SK-N-MC (cell line): ENCODE measurements around the gene RAB11FIP3.

Experiments
- DNase-seq: peaks from one replicate; pipeline ENCODE4 v3.0.0-alpha.2; 2011; ENCODE audit warnings: low read depth, low spot score
- H3K27ac ChIP-seq: fragments of 200-600 bp; sonication (generic); 2 replicates; pipeline ENCODE4 v1.5.1; 2016; ENCODE audit warnings: mixed run types
- H3K36me3 ChIP-seq: fragments of 200-600 bp; sonication (generic); 2 replicates; pipeline ENCODE4 v1.6.1; 2017; ENCODE audit warnings: antibody characterized with exemption, low read length, mixed read lengths; ENCODE audit not compliant: insufficient read depth
- H3K4me3 ChIP-seq: fragments of 200-600 bp; sonication (generic); 2 replicates; pipeline ENCODE4 v1.5.1; 2016
- H3K9ac ChIP-seq: fragments of 200-600 bp; sonication (generic); 2 replicates; pipeline ENCODE4 v1.8.0; 2017; ENCODE audit warnings: mixed run types, mixed read lengths; ENCODE audit not compliant: insufficient read length
- H3K9me3 ChIP-seq: fragments of 200-600 bp; sonication (generic); 2 replicates; pipeline ENCODE4 v1.6.1; 2017; ENCODE audit warnings: low read depth, mild to moderate bottlenecking, antibody characterized with exemption, low read length, moderate library complexity, mixed read lengths
- EZH2 ChIP-seq: fragments of 200-600 bp; sonication (generic); IDR thresholded peaks from one replicate; pipeline ENCODE4 v1.6.1; 2017; ENCODE audit warnings: antibody characterized with exemption
- FOXP2 ChIP-seq: optimal IDR thresholded peaks from 2 replicates; pipeline ENCODE3; 2011; ENCODE audit warnings: mild to moderate bottlenecking, moderate library complexity; ENCODE audit not compliant: insufficient read depth; ENCODE audit errors: extremely low read length, control extremely low read depth
- POLR2AphosphoS5 ChIP-seq: IDR thresholded peaks from 2 replicates; pipeline ENCODE4 v1.6.1; 2012; ENCODE audit warnings: mild to moderate bottlenecking, low read depth, low read length, borderline replicate concordance

The RAB11FIP3 gene

DNA sequence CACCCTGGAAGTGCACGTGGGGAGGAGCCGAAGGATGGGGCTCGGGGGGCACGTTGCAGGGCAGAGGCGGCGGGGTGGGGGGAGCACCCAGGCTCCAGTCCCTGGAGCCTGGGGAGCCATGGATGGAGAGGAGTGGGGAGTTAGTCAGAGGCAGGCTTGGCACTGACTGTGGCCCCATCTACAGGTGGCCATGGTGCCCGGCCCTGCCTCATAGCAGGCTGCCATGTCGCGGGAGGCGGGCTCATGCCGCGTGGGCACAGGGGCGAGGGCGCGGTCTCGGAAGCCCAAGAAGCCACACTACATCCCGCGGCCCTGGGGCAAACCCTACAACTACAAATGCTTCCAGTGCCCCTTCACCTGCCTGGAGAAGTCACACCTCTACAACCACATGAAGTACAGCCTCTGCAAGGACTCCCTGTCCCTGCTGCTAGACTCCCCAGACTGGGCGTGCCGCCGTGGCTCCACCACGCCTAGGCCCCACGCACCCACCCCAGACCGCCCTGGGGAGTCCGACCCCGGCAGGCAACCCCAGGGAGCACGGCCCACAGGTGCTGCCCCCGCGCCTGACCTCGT is 137.7 kb downstream of the RAB11FIP3 start:
- Histone ChIP-seq H3K27ac (no peak overlapping the region), H3K9me3 (no peaks in the 10 kb centered on the region), H3K9ac (no peak overlapping the region), H3K36me3 (no peaks in the 10 kb centered on the region), H3K4me3 (no peak overlapping the region)
- DNase-seq: no peak
- TF ChIP-seq FOXP2 (no peak), POLR2AphosphoS5 (no peak), EZH2 (no peak)

DNA sequence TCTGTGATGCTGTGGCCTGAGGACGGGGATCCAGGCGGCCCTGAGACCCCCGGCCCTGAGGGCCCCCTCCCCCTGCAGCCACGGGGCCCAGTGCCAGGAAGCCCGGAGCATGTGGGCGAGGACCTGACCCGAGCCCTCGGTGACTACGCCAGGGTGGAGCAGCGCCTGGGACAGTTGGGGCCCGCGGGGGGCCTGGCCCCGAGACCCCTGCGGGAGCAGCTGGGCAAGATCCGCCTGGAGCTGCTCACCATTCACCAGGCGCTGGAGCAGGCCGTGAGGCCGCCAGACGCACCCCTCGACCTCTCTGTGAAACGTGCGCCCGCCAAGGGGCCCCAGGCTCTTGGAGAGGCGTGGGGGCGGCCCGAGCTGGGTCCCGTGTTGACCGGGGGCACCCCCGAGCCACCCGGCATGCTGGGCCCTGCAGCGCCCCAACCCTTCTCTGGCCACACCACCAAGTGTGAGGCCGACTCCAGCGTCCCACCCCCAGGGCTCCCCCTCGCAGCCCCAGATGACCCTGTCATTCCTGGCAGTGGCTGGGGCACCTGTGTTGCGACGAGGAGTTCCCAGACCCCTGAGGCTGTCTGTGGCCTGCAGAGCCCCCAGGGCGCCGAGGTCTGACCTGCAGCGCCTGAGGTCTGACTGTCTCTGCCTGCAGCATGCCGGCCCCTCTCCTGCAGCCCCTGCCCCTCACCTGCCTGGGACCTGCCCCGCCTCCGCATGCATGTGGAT is 139.4 kb downstream of the RAB11FIP3 start:
- no peak for DNase-seq
- H3K4me3 ChIP-seq: no peak overlapping the region
- no peaks in the 10 kb centered on the region for H3K9me3 ChIP-seq
- no peak overlapping the region for H3K9ac ChIP-seq
- no peak overlapping the region for H3K27ac ChIP-seq
- TF ChIP-seq POLR2AphosphoS5 (no peak), EZH2 (no peak), FOXP2 (no peak)
- H3K36me3 ChIP-seq: no peaks in the 10 kb centered on the region

DNA sequence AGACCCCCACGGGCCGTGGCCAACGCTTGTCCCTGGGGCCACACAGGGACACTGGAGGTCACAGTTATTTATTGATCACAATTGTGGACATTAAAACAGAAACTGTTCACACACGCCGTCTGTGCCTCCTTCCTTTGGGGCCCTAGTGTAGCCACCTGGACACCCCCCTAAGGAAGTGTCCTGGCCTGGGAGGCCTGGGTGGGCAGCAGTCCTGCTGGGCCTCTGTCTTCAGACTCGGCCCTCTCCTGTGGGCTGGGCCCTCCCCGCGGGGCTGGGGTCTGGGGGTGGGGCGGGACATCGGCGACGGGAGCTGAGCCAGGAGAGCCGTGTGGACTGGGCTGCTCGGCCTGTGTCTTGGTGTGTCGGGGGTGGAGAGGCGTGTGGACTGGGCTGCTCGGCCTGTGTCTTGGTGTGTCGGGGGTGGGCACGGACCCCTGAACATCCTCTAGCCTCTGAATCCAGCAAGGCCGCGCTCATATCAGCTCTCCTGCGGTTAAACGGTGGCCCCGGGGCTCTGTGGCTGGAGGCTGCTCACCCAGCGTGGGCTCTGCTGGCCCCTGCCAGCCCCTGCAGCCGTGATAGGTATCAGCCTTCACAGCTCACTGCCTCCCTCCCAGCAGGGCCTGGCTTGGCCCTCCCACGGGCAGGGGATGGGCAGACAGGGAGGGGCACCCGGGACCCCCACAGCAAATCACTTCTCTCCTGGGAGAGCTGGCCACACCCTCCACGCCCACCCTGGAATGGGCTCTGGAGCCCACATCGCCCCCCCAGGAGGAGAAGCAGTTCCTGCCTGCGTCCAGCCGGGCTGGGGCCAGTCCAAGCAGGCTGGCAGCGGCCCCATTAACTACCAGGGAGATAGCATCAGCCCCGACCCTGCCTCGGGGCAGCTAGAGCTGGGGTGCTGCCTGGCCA is 140.2 kb downstream of the RAB11FIP3 start:
- TF ChIP-seq EZH2 (no peak), POLR2AphosphoS5 (no peak)
- DNase-seq: no peak
- H3K36me3 ChIP-seq: no peaks in the 10 kb centered on the region
- no peak overlapping the region for H3K9ac ChIP-seq
- H3K9me3 ChIP-seq: no peaks in the 10 kb centered on the region
- H3K4me3 ChIP-seq: no peak overlapping the region
- H3K27ac ChIP-seq: no peak overlapping the region

DNA sequence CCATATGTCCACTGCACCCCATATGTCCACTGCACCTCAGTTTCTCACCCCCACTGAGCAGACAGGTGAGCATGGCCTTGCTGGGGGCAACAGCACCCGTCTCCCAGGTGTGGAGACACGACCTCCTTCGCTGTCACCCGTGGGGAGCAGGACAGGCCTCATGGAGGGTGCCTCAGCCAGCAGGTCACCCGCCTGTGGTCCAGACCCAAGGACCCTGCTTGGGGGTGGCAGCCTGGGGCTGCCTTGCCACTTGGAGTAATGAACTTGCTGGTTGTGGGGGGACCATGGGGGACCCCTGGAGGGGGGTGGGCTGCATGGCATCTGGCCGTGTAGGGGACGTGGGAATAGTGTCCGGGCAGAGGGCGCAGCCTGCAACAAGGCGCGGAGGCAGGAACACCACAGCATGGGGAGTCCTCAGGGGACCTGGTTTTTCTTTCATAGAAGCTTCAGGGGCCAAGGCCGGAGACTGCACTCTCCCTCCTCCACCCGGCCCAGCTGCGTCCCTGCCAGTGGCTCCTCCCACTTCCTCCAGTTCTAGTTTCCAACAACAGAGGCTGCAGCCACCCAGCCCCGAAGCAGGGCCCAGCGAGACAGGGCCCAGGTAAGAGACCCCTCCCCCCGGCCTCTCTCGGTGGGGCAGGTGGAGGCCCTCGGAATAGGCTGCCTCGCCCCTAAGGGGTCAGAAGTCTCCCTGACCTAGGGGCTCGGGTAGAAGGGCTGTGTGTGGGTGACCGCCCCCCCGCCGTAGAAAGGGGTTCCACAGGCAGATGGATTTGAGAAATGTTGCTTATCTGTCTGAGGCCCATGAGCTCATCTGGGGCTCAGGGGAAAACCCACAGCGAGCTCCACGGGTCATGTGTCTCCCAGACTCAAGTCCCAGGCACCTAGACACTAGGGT is 141.3 kb downstream of the RAB11FIP3 start, which contains the start of gene NHLRC4:
NHLRC4 (plus strand) TSS at position 531 of the 898 bp plus-strand sequence. CDS start 1,043 bp downstream, outside the sequence.
- DNase-seq: no peak
- TF ChIP-seq FOXP2 (no peak), POLR2AphosphoS5 (no peak), EZH2 (no peak)
- Histone ChIP-seq H3K36me3 (no peaks in the 10 kb centered on the region), H3K27ac (no peak within 1 kb of the TSS), H3K9ac (no peak within 1 kb of the TSS), H3K4me3 (no peak within 1 kb of the TSS), H3K9me3 (no peaks in the 10 kb centered on the region)

DNA sequence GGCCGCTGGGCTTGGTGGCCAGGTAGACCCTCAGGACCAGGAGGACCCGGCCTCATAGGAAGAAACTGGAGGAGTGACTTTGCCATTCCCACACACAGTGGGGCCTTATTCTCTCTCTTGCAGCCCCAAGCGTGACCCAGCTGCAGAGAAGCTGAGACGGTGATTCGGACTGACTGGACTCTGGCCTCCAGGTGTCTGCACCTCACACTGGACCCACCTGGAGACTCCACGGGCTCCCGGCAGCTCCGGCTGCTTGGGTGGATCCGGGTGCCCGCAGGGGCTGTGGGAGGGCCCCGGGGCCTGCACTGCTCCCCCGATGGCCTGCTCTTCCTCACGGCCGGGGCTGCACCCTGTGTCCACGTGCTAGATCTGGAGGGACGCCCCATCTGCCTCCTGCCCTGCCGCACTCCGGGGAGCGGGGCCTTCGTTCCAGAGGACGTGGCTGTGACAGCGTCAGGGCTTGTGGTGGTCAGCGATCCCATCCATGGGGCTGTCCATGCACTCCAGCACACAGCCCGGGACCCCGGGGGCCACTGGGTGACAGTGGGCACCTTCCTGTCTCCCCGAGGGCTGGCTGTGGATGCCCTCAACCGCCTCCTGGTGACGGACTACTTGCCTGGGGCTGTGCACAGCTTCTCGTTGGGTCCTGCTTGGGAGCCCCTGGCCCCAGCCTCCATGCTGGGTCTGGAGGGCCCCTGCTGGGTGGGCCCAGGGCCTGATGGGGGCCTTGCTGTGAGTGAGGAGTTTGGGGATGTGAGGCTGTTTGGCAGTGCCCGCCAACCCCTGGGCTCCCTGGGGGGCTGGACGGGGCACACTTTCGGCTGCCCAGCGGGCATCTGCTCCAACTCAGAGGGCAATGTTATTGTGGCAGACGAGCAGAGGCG is 142.2 kb downstream of the RAB11FIP3 start:
- no peak overlapping the region for H3K4me3 ChIP-seq
- no peak for DNase-seq
- no peak overlapping the region for H3K9ac ChIP-seq
- no peak overlapping the region for H3K27ac ChIP-seq
- H3K9me3 ChIP-seq: no peaks in the 10 kb centered on the region
- TF ChIP-seq POLR2AphosphoS5 (no peak), EZH2 (no peak), FOXP2 (no peak)
- no peaks in the 10 kb centered on the region for H3K36me3 ChIP-seq

DNA sequence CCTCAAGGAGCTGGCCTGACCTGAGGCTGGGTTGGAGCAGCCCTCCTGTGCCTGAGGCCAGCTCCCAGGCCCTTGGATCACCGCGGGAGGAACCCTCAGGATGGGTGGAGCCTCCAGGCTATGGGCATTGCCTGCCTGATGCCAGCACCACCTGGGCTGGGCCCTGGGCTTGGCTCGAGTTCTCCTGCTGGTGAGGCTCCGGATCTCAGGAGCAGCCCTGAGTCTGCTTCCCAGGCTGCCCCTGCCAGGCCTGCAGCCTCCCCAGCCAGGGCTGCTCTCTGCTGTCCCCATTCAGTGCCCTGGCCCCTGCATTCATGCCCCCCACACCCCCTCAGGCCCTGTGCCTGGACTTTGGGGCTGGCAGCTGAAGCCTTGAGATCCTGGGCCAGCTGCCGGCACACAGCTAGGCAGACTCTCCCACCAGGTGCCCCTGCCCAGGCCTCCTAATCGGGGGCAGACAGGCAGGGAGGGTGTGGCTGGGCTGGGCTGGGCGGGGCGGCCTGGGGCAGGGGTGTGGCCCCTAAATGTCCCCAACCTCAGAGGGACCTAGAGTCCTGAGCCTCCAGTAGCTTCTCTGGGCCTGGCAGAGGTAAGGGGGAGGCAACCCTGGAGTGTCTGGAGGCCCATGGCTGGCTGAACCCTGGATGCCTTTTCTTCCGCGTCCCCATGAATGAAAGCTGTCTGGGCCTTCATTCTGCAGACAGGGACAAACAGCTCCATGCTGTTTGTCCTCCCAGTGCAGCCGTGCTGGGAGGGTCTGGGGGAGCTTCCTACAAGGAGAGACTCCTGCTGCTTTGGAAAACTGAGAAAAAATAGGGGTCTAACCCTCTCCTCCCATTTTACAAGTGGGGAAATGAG is 143.2 kb downstream of the RAB11FIP3 start:
- DNase-seq: no peak
- Histone ChIP-seq H3K36me3 (no peaks in the 10 kb centered on the region), H3K9me3 (no peaks in the 10 kb centered on the region), H3K4me3 (peak overlapping the region; percentile 93), H3K27ac (0 out of 2 replicates have a peak overlapping the region, but pooled peaks have one; percentile 31), H3K9ac (peak overlapping the region; percentile 85)
- no peak for TF ChIP-seq FOXP2
- TF ChIP-seq POLR2AphosphoS5: no peak
- TF ChIP-seq EZH2: no peak
